Stimulated activated CD8-positive, alpha-beta memory T cell treated with anti-CD3 and anti-CD28 coated beads, Interleukin-15, amount 100 ng/mL, for 4 hours (primary cell): Measurements from ENCODE around the gene CFAP92.
"Not testable (repeated sequence)": the region's sequence is repeated elsewhere in the genome, so short reads cannot be mapped to it uniquely, and the experiment has no call there.

Source experiments
- DNase-seq, 2 donors: peaks; one replicate each; pipeline ENCODE4 v3.0.0-alpha.2; 2020; ENCODE audit warnings: low read depth in 2 of 2

The CFAP92 gene

GRCh38 chr3:128936341-128936740, 57.5 kb downstream of the CFAP92 start:
- no peak for DNase-seq

GRCh38 chr3:128935922-128936321, 58.0 kb downstream of the CFAP92 start:
- no peak for DNase-seq

GRCh38 chr3:128933922-128934253, 60.0 kb downstream of the CFAP92 start:
- no peak for DNase-seq

GRCh38 chr3:128933213-128933921, 60.5 kb downstream of the CFAP92 start:
- no peak for DNase-seq

- DNase-seq, result no peak
These were observed 61.2 kb downstream of the CFAP92 start for GRCh38 chr3:128932516-128933212.

- DNase-seq, result no peak
These were observed 62.8 kb downstream of the CFAP92 start for GRCh38 chr3:128931046-128931445.

GRCh38 chr3:128929364-128929763, 64.5 kb downstream of the CFAP92 start:
- no peak for DNase-seq

- not testable (repeated sequence) for DNase-seq
These were observed 69.9 kb downstream of the CFAP92 start for GRCh38 chr3:128923986-128924385.

GRCh38 chr3:128923576-128923975, 70.3 kb downstream of the CFAP92 start:
- DNase-seq, result no peak

GRCh38 chr3:128922804-128923459, 70.9 kb downstream of the CFAP92 start:
- DNase-seq, result peak in 1 of 2 donors; percentile 37

GRCh38 chr3:128919988-128920387, 73.9 kb downstream of the CFAP92 start:
- DNase-seq, result no peak

- DNase-seq, result no peak
These were observed 76.6 kb downstream of the CFAP92 start for GRCh38 chr3:128917291-128917690.

- DNase-seq, result no peak
These were observed 78.8 kb downstream of the CFAP92 start for GRCh38 chr3:128914966-128915645.

GRCh38 chr3:128911911-128912310, 82.0 kb downstream of the CFAP92 start:
- no peak for DNase-seq

- DNase-seq, result no peak
These were observed 83.9 kb downstream of the CFAP92 start for GRCh38 chr3:128910006-128910405.

GRCh38 chr3:128908951-128909350, 84.9 kb downstream of the CFAP92 start:
- DNase-seq, result no peak

GRCh38 chr3:128907706-128908445, 86.0 kb downstream of the CFAP92 start:
- DNase-seq, result no peak

GRCh38 chr3:128906804-128907525, 86.9 kb downstream of the CFAP92 start:
- no peak for DNase-seq

GRCh38 chr3:128906031-128906803, 87.7 kb downstream of the CFAP92 start:
- no peak for DNase-seq

- DNase-seq, result no peak
These were observed 90.4 kb downstream of the CFAP92 start for GRCh38 chr3:128903501-128903900.
